ENCODE data around the gene C2orf68.

DNA sequence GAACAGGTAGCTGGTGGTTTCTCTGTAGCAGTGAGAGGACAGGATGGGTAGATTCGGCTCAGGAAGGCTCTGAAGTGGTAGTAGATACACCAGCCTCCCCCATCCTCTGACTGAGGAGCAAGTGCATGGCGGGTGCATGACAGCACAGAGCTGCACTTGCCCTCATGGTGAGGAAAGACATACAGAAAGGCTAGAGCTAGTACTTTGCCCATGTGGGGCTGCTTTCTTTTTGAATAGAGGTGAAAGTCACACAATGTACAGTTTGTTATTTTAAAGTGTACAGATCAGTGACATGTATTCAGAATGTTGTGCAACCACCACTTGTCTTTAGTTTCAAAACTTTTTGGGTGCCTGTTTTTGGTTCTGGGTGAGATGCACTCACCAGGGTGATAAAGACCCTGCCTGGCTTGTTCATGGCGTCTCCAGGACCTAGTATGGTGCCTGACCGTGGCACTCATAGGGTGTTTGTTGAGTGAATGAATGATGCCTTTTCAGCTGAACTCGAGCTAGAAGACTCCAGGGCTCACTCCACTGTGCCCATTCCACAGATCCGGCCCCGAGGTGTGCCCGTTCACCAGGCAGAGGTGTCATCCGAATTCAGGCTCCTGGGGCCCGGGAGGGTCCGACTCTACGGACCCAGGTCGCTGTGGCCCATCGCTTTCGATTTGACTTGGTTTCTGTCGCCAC, 28.1 kb downstream of the C2orf68 start:
- TF ChIP-seq EZH2phosphoT487 (conservative IDR thresholded peaks at IDR 0.05; ENCODE audit: low read length), result no peak
- TF ChIP-seq, protein P1, sequence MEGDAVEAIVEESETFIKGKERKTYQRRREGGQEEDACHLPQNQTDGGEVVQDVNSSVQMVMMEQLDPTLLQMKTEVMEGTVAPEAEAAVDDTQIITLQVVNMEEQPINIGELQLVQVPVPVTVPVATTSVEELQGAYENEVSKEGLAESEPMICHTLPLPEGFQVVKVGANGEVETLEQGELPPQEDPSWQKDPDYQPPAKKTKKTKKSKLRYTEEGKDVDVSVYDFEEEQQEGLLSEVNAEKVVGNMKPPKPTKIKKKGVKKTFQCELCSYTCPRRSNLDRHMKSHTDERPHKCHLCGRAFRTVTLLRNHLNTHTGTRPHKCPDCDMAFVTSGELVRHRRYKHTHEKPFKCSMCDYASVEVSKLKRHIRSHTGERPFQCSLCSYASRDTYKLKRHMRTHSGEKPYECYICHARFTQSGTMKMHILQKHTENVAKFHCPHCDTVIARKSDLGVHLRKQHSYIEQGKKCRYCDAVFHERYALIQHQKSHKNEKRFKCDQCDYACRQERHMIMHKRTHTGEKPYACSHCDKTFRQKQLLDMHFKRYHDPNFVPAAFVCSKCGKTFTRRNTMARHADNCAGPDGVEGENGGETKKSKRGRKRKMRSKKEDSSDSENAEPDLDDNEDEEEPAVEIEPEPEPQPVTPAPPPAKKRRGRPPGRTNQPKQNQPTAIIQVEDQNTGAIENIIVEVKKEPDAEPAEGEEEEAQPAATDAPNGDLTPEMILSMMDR (IDR thresholded peaks at IDR 0.05; ENCODE audit: insufficient read depth, low read length, poor library complexity, severe bottlenecking), result no peak

All from SU-DHL-6 (cell line).